Subcutaneous adipose tissue (tissue), 4 donors: ENCODE measurements around the gene PPM1N. TPM values are rescaled to one million over a fixed set of nuclear protein-coding genes. Genes with fewer than 3 reads are reported as not detected.

Experiments used
- total RNA-seq, 4 donors: library from RNA; depleted of rRNA; stranded (reverse); fragments of >200 nt; gene quantifications; one replicate each; pipeline ENCODE4 v1.1.0, GENCODE V29; 2016
- TF ChIP-seq, protein P1 (sequence below): fragments of 450-650 bp; IDR thresholded peaks from one replicate; pipeline ENCODE4 v1.5.1; 2016; ENCODE audit warnings: low read depth, mild to moderate bottlenecking, control low read depth, antibody characterized with exemption, moderate library complexity

Gene PPM1N
- total RNA-seq, 4 donors from 2014 or later: 1.3 to 2.0 (median 2.0) TPM; not detected in 1

DNA sequence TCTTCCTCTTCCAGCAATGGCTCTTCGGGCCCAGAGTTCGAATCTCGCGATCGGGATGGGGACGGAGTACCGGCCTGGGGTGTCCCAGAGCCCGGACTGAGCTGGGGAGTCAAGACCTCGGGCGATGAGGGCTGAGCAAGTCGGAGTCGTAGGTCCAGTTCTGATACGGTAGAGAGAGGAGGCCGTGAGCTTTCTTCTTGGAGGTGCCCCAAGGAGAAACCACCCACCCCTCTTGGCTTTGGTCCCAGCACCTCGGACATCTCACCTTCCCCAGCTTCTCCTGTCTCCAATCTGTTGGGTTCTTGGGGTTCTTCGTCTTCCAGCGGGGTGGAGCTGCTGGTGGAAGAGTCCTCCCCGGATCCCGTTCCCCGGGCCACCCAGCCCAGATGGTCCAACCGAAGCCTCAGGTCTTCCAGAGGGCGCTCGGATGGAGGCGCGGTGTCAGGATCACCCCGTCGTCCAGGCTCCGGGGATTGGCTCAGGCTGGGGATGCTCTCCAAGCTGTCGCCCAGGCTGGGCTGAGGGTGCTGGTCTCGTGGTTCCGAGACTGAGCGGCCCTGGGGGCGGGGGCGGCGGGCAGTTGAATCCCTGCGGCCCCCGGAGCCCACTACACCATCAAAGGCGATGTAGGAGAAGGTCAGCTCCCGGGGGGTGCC is 3.9 kb upstream of the PPM1N start:
- TF ChIP-seq, protein P1, sequence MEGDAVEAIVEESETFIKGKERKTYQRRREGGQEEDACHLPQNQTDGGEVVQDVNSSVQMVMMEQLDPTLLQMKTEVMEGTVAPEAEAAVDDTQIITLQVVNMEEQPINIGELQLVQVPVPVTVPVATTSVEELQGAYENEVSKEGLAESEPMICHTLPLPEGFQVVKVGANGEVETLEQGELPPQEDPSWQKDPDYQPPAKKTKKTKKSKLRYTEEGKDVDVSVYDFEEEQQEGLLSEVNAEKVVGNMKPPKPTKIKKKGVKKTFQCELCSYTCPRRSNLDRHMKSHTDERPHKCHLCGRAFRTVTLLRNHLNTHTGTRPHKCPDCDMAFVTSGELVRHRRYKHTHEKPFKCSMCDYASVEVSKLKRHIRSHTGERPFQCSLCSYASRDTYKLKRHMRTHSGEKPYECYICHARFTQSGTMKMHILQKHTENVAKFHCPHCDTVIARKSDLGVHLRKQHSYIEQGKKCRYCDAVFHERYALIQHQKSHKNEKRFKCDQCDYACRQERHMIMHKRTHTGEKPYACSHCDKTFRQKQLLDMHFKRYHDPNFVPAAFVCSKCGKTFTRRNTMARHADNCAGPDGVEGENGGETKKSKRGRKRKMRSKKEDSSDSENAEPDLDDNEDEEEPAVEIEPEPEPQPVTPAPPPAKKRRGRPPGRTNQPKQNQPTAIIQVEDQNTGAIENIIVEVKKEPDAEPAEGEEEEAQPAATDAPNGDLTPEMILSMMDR: no peak

DNA sequence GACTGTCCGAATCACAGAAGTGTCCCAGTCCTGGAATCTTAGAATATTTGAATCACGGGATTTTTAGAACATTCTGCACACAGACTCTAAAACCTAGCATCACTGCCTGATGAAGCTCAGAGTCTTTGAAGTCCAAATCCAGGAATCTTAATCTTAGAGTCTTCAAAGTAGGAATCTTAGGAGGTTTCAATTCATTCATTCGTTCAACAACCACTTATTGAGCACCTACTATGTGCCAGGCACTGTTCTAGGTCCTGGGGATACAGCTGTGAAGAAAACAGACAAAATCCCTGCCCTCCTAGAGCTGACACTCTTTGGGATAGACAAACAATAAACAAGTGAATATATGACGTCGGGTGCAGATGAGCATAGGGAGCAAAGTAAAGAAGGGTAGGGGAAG is 3.1 kb upstream of the PPM1N start:
- TF ChIP-seq, protein P1: no peak

DNA sequence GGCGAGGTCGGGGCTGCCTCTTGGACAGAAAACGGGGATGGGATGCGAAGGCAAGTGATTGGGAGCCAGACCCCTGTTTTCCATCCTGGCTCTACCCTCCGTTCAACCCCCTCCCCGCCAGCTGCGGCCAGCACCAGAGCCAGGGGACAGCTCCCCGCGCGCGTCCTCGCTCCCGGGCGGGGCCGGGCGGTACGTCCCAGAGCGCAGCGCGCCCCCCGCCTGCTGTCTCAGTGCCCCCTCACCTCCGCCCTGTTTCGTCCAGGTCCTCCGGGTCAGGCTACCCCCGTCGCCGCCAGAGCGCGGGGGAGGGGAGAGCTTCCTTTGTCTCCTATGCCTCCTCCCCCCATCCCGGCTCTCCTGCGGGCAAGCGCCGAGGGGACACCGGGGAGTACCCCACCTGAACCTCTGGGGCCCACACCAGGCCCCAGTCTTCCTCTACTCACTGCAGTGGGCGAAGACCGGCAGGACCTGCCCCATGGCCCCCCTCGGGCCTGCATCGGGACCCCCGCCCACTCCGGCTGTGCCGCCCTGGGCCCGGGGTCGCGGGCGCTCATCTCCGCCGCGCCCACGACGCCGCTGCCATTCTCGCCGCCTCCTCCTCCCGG is 1.8 kb upstream of the PPM1N start:
- TF ChIP-seq, protein P1: no peak

DNA sequence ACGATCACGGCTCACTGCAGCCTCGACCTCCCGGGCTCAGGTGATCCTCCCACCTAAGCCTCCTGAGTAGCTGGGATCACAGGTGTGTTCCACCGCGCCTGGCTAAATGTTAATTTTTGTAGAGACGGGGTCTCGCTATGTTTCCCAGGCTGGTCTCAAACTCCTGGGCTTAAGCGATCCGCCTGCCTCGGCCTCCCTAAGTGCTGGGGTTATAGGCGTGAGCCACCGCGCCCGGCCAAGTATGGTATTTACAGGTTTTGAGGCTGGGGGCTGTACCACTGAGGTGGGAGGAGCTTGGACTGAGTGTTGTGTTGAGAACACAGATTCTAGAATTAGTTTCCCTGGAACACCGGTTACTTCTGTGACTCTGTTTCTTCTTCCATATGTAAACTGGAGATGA is 452 bp upstream of the PPM1N start:
- TF ChIP-seq, protein P1: no peak

DNA sequence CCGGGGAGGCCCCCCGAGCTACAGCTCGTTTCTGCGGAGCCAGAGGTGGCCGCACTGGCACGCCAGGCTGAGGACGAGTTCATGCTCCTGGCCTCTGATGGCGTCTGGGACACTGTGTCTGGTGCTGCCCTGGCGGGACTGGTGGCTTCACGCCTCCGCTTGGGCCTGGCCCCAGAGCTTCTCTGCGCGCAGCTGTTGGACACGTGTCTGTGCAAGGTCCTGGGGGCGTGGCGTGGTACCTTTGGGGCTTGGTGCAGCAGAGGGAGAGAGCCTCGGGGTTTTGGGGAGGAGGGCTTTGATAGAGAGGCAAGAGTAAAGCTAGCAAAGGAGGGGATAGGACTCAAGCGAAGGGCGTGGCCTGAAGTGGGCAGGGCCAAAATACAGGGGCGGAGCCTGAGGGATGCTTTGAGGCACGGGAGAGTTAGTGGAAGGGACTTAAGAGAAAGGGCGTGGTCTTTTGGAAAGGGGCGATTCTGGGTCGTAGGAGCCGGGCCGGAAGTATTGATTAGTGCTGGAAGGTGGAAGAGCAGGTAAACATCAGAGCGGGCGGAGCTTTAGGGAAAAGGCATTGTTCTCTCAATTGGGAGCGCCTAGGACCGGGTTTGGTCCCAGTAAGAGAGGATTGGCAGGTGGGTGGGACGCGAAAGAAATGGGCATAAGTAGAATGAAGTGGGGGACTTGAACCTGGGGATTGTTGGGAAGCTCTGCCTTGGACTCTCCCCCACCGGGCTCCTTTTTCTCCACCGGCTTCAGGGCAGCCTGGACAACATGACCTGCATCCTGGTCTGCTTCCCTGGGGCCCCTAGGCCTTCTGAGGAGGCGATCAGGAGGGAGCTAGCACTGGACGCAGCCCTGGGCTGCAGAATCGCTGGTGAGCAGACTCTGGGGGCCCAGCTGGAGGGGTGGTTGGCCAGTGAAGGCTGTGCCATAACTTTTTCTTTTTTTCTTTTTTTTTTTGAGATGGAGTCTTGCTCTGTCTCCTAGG is 1.2 kb downstream of the PPM1N start:
- TF ChIP-seq, protein P1: no peak

DNA sequence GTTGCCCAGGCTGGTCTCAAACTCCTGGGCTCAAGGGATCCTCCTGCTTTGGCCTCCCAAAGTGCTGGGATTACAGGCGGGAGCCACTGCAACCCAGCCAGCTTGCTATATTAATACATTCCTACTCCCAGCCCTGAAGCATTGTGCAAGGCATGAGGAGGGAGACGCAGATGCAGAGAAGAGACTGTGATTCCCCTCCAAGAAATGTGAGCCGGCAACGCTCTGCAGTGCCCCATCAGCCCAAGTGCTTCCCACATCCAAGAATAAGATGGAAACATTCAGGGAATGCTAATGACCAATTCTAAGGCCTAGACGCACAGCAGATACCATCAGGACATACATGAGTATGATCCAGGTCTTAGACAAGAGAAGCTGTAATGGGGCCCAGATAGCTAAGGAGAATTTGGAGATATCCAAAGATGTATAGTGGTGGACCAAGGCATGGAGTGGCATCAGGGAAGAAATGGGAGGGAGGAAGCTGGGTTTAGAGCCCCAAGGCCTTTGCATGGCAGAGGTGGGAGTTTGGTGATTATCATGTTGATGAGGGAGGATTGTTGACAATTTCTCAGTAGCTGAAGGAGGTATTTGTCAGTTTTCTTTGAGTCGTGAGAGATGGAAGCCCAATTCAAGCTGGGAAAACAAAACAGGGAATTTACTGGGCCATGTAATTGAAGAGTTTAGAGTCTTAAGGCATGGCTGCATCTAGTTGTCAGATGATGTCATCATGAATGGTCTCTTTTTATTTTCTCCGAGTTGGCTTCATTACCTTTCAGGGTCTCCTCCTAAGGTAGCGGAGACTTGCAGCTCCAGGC is 2.9 kb downstream of the PPM1N start:
- TF ChIP-seq, protein P1: no peak
